HG03060 (cell line): ENCODE results near the gene PSG5.
"Not testable (repeated sequence)": the region's sequence is repeated elsewhere in the genome, so short reads cannot be mapped to it uniquely, and the experiment has no call there.

ENCODE experiments used
- ATAC-seq: cut with Tn5 transposase; IDR thresholded peaks from one replicate; pipeline ENCODE4 v1.9.1; 2021; ENCODE audit warnings: low read depth, moderate number of reproducible peaks; ENCODE audit not compliant: unreplicated experiment

The PSG5 gene

GRCh38 chr19:43192381-43193155 lies 6.2 kb upstream of the PSG5 start:
- not testable (repeated sequence) for ATAC-seq

GRCh38 chr19:43188092-43188491 lies 1.8 kb upstream of the PSG5 start:
- ATAC-seq, result not testable (repeated sequence)

DNA sequence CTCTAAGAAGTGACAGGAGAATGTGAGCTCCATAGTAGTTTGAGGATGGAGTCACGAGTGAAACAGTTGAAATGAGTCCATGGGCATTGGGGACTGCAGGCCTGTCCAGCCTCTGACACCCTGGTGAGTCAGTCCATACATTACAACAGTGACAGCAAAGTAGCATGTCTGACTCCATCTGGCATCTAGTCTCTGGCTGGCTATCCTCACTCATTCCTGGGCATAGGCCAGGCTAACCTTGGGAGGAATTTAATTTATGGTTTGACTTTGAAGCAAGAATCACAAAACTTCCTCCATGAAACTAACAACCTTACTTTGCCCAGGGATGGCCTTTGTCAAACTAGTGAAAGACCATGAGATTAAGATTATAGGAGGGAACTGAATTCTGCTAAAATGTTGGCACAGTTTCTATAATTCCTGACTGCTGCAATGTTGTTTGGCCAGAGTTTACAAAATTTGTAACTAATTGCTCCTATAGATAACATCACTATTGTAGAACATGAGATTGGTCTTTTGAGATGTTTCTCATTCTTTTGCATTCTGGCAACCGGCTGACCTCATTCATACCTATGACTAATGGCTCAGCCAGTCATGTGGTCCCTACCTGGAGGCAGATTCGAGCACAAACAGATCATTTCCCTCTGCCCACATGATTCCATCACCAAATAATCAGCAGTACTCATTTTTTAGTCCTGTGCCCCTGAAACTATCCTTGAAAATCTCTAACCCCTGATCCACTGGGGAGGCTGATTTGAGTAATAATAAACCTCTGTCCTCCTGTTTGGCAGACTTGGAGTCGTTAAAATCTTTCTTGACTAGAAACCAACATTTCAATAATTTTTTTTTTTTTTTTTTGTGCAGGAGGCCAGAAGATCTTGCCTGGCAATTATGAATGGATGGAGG lies 4.2 kb downstream of the PSG5 start:
- ATAC-seq, result not testable (repeated sequence)

- not testable (repeated sequence) for ATAC-seq
These were observed 6.7 kb downstream of the PSG5 start for GRCh38 chr19:43179569-43180147.

DNA sequence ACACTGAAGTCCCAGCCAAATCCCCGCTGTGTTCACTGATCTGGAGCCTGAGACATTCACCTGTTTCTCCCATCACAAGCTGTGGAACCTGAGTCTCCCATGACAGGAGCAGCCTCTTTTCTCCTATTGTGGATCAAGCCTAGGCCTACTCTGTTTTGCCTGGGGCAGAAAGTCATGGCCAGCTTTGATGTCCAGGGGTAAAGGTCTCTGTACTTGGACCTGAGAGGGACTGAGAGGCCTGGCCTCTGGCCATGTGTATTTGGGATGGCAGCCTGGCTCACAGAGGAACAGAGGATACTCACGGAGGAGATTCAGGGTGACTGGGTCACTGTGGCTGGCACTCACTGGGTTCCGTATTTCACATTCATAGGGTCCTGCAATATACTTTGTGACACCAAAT lies 7.8 kb downstream of the PSG5 start:
- ATAC-seq, result not testable (repeated sequence)

DNA sequence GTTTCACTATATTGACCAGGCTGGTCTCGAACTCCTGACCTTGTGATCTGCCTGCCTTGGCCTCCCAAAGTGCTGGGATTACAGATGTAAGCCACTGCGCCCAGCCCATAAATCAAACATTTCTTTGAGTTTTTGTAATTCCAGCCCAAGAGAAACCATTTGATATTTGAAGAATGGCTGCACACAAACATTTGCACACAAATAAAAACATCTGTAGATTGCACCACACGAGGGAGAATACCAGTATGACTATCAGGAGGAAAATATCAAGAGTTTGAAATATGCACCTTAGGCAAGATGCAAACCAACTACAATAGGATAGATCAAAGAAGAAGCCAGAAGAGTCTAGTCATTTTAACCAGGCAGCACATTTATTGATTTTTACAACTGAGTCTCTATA lies 20.4 kb downstream of the PSG5 start:
- ATAC-seq, result not testable (repeated sequence)

- ATAC-seq, result not testable (repeated sequence)
These were observed 23.2 kb downstream of the PSG5 start for GRCh38 chr19:43163135-43163534.

DNA sequence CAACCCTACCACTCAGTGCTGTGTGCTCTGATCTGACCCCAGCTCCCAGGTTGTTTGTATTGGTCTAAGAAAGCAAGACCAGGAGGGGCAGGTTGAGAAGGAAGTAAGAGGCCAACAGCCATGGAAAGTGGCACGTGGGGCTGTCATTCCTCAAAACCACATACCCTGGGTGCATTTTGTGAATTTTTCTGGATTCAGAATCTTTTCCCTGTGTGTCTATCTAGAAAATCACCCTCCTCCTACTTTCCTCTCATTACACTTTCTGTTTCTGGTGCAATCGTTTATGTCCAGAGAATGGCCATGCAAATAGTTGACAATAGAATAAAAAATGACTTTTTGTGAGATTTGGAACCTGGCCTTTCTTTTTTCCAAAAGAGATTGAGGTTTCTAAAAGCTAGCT lies 24.1 kb downstream of the PSG5 start:
- not testable (repeated sequence) for ATAC-seq

- ATAC-seq, result no peak
These were observed 34.1 kb downstream of the PSG5 start for GRCh38 chr19:43152214-43152613.

DNA sequence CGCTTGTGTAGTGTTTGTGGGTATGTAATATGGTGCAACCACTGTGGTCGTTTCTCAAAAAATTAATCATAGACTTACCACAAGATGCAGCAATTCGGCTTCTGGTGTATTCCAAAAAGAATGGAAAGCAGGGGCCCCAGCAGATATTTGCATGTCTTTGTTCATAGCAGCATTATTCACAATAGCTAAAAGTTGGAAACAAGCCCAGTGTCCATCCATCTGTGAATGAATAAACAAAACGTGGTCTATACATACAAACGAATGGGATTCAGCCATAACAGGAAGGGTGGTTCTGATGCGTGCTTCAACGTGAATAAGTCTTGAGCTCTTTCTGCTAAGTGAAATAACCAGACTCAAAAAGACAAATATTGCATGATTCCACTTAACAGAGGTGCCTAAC lies 36.5 kb downstream of the PSG5 start:
- ATAC-seq, result not testable (repeated sequence)

DNA sequence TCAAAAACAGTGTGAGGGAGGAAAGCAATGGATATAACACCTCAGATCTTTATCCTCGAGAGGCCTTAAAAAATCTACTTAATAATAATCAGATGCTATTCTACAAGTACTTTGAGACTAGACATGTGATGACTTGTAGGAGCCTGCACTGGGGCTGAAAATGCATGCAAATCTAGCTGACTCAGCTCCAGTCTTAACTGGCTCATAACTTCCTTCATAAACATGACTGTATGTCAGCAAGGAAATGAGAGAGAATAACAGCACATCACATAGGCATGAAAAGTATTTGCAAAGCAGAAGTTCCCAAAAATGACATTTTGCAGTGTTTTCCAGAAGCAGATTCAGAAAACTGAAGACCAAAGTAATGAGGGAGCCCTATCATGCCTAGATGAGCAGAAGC lies 38.1 kb downstream of the PSG5 start:
- ATAC-seq, result no peak

GRCh38 chr19:43141763-43142162 lies 44.6 kb downstream of the PSG5 start:
- ATAC-seq, result not testable (repeated sequence)

DNA sequence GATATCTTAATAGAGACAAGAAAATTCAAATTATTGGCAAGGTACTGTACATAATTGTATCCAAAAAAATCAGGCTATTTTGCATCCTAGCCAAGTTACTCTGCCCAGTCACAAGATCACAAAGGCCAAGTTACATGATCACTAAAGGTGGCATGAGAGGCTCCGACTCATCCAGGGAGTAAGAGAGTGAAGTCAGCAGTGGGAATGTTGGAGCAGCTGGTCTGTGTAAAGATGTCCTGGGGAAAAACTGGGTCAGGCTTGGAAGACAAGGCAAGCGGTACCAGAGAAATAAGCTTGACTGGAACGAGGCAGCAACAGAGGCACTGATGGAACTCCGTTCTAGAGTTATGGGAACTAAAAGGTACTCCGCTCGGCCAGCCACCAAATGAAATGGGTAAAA lies 53.6 kb downstream of the PSG5 start:
- ATAC-seq, result no peak

DNA sequence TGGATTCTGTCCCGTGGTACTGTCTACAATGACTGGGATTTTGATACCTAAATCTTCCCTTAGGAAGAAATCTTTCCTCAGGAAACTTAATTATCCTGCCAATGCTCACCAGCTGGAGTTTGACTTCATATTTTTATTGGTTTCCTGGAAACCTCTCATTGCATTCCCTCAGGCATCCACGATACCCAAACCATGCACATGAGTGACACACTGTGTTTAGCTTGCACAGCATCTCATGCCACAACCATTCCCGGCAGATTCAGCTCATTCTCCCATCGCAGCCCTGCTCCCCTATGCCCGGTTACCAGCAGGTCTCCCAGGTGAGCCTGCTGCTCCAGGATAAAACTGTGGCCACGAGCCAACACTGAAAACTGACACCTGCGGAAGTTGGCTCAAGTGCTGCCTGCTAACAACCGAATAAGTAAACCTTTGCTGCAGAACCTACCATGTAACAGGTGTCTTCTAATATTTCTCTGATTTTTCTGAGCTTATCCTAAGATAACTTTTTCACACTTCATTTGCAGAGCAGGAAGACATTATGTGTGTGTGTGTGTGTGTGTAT lies 55.0 kb downstream of the PSG5 start:
- not testable (repeated sequence) for ATAC-seq

GRCh38 chr19:43129197-43129596 lies 57.1 kb downstream of the PSG5 start:
- not testable (repeated sequence) for ATAC-seq

- ATAC-seq, result not testable (repeated sequence)
These were observed 59.0 kb downstream of the PSG5 start for GRCh38 chr19:43127336-43127735.

- no peak for ATAC-seq
These were observed 59.6 kb downstream of the PSG5 start for GRCh38 chr19:43126720-43127119.

DNA sequence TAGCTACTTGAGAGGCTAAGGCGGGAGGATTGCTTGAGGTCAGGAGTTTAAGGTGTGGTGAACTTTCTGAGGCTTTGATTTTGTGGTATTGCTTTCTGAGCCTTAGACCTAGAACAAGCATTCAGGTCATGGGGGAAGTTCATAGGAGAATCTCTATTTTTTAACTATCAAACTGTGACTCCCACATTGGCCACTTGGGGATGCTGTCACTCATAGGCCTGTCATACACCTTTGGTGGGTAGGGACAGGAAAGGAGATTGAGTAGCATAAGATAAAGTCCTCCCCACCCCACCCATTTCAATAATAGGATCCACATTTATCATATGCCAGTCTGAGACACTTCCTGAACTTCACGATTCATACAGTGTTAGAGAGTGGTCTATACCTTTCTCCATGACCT lies 62.0 kb downstream of the PSG5 start:
- no peak for ATAC-seq

DNA sequence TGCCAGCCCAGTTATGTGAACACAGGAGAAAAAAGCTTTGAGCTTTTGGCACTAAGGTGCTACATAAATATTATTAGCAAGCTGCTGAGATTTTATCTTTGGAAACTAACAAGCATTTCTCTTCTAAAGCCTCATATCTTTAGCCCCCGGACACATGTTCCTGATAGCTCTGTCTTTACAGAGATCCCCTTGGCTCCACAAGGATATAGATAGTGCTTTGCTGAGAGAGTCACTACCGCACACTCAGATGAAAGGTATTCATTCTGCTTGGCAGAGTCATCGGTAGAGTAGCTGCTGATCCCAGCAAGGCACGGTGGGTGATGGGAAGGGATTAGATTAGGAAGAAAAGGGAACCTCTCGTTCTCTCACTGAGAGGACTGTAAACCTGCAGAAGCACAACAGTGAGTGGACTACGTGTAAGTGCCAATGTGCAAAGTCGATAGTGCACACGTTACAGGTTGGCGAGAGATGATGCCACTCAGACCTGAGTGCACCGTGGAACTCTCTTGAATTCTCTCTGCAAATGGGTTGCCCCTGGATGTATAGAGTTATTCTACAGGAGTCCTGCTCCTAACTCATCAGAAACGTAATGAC lies 65.8 kb downstream of the PSG5 start:
- not testable (repeated sequence) for ATAC-seq

DNA sequence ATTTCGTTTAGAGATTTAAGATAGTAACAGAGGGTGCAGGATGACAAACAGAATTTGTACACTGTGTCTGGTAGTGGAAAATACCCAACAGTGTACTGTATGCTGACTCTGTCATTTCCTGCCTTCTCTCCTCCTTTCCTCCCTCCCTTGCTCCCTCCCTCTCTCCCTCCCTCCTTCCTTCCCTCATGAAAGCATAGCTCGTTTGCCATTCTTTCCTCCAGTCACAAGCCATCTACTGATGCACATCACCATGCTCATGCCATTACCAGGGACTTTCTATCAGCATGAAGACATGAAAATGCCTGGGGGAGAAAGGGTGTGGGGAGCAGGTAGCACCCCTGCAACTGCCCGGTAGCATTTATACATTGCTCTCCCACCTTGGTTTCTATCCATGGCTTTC lies 66.8 kb downstream of the PSG5 start:
- ATAC-seq, result not testable (repeated sequence)
